GM21381 (cell line): Measurements from ENCODE around the gene LCP2.
"Not testable (repeated sequence)": the region's sequence is repeated elsewhere in the genome, so short reads cannot be mapped to it uniquely, and the experiment has no call there.

Experiments used
- ATAC-seq: cut with Tn5 transposase; IDR thresholded peaks from one replicate; pipeline ENCODE4 v1.9.1; 2021; ENCODE audit warnings: mild to moderate bottlenecking, moderate library complexity; ENCODE audit not compliant: unreplicated experiment

LCP2 gene

DNA sequence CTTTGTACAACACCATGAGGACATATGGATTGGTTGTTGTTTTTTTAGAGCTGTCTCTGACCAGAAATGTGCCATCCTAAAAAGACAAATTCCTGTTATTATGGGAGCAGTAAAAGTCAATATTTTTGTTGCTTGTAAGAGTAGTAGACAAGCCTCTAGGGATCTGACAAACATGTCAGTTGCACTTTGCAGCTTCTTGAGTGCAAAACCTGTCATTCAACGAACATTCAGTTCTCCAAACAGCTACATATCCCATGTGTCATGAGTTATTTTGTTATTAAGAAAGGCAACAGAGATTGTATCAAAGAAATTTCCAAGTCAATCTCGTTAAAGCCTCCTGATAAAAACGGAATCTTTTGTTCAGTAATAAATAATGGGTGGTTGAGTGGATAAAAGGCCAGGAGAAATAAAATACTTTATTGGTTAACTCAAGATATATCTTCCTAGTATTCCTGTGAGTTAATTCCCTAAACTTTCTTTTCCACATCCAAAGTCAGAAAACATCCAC is 46.7 kb downstream of the LCP2 start:
- ATAC-seq = no peak

DNA sequence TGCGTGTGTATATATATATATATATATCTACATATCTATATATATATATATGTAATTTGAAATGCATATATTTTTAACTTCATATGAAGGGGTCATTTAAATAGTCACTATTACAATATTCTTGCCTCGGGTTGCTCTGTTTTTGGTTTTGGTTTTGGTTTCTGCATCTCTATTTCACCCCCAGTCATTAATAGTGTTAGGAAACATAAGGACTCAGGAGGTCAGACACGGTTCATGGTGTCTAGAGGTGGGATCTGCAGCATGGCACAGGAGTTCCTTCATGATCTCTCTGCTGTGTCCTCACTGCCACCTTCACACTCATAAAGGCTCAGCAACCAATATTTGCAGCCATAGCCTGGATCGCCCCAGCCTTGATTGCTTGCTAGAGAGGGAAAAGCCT is 48.2 kb downstream of the LCP2 start:
- no peak for ATAC-seq

DNA sequence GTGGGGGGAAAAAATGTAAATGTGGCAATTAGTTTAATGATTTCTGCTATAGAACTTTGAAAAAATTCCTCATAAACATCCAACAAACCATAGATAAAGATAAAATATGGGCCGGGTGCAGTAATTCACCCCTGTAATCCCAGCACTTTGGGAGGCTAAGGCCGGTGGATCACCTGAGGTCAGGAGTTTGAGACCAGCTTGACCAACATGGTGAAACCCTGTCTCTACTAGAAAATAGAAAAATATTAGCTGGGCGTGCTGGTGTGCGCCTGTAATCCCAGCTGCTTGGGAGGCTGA is 48.7 kb downstream of the LCP2 start:
- not testable (repeated sequence) for ATAC-seq

DNA sequence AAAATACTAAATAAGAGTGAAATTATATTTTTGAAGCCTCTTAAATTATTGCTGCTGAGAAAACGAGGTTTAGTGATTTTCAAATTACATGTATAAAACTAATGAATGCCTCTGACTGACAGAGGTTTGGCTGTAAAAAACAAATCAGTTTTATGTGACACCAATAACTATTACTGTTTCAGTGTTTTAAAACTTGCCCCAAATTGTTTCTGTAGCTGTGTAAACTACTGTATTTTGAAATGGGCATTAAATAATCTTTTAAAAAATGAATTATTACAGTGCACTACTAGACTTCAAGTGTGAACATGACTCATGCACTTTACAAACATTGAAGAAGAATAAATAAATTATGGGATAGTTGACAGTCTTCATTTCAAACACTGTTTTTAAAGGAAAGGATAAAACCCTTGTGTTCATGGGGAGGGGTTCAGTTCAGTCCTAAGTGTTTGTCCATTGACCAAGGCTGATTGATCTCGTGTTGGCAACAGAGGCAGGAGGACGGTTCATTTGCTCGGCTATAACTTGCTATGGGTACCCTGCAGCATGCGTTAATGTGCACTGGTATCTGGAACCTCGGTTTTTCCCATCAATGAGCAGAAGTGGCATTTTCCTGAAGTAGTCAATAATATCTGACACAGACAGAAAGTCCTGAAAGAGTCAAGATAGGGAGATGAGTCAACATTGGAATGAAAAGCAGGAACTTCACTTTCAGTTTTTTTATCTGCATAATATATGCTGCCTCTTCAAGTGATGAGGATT is 49.2 kb downstream of the LCP2 start:
- ATAC-seq = no peak

DNA sequence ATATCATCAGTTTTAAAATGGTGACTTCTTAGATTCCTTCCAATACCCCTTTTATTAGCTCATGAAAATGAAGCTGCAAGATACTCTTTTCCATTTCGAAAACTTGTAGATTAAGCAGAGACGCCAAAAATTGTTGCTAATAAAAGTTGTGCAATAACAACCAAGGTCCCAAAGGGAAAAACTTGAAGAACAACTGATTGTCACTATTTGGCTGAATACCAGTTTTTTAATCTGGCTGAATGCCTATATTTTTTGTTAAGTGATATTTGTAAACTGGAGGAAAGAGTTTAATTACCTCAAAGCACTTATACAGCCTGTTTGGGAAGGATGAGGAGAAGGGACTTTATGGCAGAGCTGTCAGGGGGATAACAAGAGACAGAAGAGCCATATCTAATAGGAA is 50.2 kb downstream of the LCP2 start:
- ATAC-seq = no peak

DNA sequence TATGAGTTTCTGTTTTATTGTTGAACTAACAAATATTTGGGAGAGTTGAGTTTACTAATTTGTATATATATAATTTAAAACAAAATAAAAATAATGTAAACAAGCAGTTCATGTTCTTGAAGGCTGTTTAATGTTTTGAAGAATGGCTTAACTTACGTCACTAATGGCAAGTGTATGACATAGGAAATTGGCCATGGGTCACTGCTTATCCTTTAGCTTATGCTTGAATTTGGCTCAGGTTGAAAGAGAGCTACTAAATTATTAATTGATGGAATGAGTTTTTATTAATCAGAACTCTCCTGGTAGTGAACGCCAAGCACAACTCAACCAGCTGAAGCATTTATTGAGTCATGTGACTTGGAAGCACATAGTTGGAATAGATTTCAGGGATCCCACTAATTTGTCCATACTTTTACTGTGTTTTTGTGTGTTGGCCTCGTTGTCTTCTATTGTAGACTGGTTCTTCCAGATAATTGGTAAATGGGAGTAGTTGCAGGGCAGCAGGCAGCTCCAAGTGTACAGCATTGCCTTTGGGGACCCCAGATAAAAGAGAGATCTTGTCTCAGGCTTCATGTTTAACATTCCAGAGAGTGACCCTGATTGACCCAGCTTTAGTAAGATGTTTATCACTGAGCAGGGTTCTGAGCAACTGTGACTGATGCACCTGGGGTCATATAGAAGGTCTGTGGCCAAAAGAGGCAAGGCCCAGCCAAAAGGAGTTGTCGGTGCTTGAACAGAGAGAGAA is 51.3 kb downstream of the LCP2 start:
- ATAC-seq = no peak

DNA sequence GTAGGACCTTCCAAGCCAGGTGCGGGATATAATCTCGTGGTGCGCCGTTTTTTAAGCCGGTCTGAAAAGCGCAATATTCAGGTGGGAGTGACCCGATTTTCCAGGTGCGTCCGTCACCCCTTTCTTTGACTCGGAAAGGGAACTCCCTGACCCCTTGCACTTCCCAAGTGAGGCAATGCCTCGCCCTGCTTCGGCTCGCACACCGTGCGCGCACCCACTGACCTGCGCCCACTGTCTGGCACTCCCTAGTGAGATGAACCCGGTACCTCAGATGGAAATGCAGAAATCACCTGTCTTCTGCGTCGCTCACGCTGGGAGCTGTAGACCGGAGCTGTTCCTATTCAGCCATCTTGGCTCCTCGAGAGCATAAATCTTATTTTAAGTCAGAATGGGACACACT is 52.1 kb downstream of the LCP2 start:
- not testable (repeated sequence) for ATAC-seq

DNA sequence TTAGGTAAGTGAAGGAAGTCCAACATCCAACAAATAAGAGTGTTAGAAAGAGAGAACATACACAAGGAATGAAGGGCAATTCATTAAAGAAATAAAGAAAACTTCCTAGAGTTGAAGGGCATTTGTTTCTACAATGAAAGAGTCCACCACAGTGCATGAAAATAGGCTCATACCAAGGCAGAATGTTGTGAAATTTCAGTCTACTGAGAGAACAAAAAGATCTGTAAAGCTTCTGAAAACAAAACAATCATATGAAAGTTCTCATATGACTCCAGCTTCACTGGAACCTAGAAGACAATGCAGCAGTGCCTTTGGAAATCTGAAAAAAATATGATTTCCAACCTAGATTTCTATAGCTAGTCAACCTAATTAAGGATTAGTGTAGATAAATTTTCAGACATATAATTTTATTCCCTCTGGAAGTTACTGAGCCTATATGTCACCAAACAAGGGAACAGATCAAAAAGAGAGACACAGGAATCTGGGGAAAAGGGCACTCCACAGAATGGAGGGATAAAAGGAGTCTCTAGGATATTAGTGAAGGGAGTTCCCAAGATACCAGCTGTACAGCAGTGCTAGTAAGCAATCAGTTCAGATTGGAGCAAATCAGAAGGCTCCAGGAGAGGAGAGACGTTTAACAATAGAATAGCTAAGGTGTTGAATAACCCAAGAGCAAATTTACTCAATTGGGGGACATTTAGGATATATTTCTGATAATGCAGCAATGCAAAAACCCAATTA is 59.0 kb downstream of the LCP2 start:
- ATAC-seq = no peak

DNA sequence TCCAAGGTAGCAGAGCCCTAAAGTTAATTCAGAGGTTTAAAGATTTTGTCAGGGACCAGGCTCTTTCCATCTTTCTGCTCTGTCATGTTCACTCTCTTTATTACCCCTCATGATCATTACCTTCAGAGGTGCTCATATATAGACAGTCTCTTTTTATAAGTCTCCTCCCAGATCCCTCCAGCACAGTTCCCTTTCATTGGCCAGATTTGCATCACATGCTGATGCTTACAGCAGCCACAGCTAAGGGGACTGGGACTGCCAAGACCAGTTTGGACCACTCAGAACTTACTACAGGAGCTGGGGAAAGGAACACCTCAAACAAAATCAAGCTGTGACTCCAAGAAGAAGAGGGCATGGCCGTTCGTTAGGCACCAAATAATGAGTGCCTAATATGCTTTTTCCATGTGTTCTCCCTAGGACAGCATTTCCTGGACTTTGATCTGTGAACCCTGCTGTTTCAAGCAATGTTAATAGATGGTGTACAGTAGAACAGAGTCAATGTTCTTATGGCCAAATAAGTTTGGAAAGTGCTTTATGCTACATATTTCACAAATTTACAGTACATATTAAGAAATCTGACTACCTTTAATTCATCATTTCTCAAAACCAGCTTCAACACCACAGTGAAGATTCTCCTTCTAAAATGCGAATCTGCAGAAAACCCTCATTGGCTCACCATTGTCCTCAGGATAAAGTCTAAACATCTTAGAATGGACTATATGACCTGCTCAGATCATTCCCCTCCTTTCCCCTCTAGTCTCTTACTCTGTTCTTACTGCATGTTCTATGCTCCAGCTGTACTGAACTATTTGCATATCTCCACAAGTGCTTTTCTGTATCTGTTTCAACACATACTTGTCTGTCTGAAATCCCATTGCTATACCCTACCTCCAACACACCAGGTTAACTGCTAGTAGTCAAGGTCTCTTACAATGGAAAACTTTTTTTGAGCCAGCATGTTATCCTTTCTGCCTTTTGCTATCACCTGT is 61.4 kb downstream of the LCP2 start:
- no peak for ATAC-seq

DNA sequence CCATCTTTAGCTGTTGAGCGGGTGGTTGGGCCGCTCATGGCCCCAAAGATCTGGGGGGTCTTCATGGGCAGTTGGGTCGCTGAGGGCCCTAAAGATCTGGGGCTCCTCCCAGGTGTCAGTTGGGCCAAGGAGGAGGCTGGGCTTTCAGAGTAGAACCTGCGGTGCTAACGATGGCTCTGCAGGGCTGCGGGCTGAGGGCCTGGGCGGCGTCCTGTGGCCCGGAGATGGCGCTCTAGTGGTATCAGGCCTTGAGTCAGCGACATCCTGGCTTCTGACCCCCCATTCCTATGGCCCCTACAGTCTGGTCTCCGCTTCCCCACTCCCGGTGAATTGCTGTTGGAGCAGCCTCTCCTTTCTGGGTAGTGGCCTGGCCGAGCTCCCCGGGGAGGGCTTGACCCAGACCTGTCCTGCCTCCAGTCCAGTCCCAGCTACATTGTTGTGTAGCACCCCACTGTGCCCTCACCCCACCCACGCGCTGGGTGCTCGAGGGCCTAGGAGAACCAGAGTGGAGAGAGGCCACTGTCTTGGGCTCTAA is 64.2 kb downstream of the LCP2 start:
- ATAC-seq = no peak

DNA sequence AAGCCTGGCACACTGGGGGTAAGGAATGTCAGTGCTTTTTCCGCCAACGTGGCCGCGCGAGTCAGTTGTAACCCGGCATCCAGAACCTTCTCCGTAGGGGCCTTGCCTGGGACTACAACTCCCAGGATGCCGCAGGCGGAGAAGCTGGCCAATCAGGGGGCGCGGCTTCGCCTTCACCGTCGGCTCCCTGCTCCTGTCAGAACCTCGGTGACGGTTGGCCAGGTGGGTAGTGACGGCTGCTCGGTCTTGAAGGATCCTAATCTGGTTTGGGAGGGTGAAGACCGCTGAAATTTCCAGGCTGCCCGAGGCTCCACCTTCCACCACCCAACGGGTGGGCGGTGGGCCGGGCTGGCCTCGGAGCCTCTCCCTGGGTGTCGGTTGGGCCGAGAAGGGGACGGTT is 64.8 kb downstream of the LCP2 start, which contains the start of gene C5orf58:
Gene C5orf58 (plus strand): TSS at position 200 of the 400 bp plus-strand sequence. CDS start 1,992 bp downstream, outside the sequence.
- ATAC-seq = no peak

DNA sequence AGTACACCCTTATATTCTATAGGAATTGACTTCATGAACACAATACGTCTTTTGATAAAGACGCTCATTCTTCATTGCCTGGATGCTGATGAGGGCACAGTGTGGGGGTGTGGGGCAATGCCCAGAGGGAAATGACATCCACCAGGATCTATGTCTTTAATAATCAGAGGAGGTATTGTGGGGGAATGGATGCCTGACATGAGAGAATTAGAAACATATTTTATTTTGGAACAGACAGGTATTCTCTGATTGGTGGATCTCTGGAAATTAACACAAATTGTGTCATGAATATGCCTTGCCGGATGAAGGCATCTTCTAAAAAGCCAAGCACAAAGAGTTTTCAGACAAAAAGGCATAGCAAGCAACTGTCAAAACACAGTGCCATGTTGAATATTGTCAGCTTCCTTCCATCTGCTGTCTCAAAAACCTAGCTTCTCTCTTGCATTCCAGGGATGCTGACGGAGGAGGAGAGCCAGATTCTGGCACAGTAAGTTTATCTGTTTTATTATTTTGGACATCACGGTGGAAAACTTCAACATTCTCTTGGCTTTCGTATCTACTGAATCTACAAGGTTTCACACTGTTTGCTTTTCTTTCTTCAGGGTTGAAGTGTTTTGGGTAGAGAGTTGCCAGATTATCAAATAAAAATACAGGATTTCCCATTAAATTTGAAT is 68.7 kb downstream of the LCP2 start:
- no peak for ATAC-seq

DNA sequence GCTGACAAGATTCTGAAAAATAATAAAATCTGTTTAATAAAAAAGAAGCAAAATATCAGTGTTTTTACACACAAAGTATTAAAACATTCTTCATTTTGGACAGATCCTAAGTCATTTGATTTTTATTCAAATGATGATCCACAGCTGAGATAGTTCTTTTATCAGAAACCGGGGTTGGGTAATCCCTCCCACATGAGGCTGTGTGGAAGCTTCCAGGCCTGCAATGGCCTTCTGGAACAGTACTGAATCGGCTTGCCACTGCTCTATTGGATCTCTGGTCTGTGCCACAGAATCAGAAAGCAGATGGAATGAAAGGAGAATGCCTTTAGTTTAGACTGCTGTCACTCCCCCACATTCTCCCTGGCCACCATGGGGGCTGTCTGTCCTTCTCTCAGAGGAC is 70.9 kb downstream of the LCP2 start:
- no peak for ATAC-seq

DNA sequence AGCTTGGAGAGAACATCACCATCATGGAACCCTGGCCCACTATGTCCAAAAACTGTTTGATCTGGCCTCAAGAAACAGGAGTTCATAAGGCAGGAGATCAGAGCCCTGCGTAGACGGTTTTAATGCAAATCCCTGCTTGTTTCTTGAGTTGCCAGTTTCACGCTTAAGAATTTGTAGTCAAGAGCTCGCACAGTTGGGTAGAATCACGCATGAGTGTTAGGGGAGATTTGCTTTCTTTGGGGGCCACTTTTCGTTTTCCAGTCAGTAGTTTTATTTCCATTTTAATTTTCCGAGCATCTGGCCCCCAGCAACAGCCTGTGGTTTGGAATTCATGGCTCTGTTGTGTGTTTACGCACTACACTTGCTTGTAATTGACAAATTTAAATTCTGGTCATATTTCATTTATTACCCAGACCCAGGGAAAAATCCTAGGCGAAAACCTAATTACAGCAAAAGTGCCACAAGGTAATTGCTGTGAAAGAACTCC is 71.4 kb downstream of the LCP2 start:
- no peak for ATAC-seq

DNA sequence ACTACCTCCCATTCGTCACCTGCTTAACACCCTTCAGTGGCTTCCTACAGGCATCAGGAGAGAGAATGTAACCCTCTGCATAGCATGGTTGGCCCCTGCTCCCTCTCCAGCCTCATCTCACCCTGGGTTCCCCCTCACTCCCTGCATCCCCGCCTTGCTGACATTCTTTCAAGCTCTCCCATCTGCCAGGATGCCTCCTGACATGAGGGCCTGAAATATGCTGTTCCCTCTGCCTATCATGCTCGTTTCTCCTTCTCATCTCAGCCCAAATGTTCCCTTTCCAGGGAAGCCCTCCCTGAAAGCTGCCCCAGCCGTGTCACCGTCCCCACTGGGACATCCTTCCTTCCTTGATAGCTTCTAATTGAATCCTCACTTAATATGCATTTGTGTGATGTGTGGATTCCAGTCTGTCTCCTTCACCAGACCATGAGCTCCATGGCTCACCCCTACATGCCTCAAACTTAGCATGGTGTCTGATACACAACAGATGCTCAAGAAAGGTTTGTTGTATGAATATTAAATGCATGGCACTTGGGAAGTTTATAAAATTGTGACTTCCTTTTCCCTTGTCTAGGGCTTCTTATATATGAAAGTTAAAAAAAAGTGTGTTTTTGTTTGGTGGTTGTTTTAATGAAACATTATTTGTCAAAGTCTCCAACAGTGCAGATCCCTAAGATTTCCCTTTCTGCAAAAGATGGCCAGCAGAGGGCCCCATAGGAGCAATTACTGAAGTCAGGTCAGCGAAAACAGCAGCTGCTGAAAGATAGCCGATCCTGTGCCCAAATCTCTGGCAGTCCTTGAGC is 72.0 kb downstream of the LCP2 start:
- ATAC-seq = no peak

DNA sequence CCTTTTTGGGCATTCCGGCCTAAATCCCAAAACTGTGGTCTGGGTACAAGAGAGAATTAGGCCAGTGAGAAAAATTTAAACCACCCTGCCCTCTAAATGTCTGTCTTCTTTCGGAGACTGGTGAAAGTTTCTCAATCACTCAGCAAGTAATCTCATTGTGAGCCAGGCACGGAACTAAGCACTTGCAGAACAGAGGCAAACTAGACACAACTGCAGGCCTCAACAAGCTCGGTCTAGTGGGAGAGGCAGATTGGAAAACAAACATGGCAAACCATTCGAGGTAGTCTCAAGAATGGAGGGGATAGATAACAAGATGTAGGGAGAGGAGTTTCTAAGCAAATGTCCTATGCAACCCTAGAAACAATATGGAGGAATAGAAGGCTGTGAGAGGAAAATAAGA is 73.7 kb downstream of the LCP2 start:
- ATAC-seq = no peak

DNA sequence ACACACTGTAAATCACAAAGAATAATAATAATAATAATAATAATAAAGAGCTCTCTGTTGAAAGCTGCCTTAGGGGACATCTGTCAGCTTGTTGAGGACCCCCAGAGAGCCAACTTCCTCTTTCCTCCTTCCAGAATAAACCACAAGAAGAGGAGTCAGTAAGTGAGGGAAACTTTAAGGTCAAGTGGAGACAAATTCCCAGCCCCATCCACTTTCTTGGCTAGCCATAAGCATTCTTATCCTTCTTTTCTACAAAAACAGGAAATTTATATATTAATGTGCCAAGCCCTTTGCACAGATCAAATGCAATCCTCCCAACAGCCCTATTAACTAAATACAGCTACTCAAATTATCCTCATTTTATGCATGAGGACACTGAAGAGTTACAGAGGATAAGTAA is 74.2 kb downstream of the LCP2 start:
- no peak for ATAC-seq

DNA sequence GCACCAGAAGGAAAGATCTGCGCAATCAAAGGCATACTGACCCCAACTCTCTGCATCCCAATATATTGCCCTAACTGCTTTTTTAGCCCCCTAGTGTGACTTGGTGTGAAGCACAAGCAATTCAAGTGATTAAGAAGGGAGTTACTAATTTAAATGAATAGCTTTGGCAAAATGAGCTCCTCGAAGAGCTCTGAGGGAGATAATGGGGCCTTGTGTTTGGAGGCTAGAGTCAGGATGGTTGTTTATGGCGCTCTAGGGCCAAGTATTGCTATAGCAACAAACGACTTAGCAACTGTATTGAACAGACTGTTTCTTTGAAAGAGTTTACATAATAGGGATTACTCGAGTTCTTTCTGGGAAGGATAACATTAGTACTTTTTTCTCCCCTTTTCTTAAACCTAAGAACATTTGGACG is 76.2 kb downstream of the LCP2 start:
- ATAC-seq = no peak

DNA sequence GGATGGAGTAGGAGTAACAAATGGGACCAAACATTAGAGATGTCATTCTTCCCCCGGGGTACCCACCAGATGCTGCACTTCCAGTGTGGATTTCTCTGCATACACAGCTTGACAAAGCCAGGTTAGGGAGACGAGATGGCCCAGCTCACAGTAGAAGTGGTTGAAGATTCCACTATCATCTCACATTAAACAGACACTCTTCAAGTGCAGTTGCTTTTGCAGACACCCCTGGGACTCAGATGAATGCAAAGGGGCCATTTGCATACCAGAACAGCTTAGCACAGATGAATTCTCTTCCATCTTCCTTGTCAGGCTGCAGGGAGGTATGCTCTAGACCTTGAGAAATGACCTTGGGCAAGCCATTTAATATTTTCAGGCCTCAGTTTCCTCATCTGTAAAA is 77.4 kb downstream of the LCP2 start:
- ATAC-seq = no peak
